ENCODE measurements around the gene RHEX.
"Not testable (repeated sequence)": the region's sequence is repeated elsewhere in the genome, so short reads cannot be mapped to it uniquely, and the experiment has no call there.

RHEX gene

GRCh38 chr1:206052919-206053610 lies at the start of gene RHEX:
TSS of gene RHEX (plus strand) at chr1:206053173. CDS start at chr1:206097829, 44,656 bp downstream.
- not testable (repeated sequence) for DNase-seq (ENCODE audit: extremely low read depth in 1 of 2, low read depth in 1 of 2)

GRCh38 chr1:206003854-206004800 lies 48.8 kb upstream of the RHEX start:
- no peak for DNase-seq (ENCODE audit: extremely low read depth in 1 of 2, low read depth in 1 of 2)

- no peak for DNase-seq (ENCODE audit: extremely low read depth in 1 of 2, low read depth in 1 of 2)
These were observed 48.1 kb upstream of the RHEX start for GRCh38 chr1:206004826-206005225.

- DNase-seq (ENCODE audit: extremely low read depth in 1 of 2, low read depth in 1 of 2): no peak
These were observed 47.7 kb upstream of the RHEX start for GRCh38 chr1:206005234-206005633.

- no peak for DNase-seq (ENCODE audit: extremely low read depth in 1 of 2, low read depth in 1 of 2)
These were observed 47.2 kb upstream of the RHEX start for GRCh38 chr1:206005778-206006180.

- no peak for DNase-seq (ENCODE audit: extremely low read depth in 1 of 2, low read depth in 1 of 2)
These were observed 46.0 kb upstream of the RHEX start for GRCh38 chr1:206006946-206007345.

- DNase-seq (ENCODE audit: extremely low read depth in 1 of 2, low read depth in 1 of 2): no peak
These were observed 42.9 kb upstream of the RHEX start for GRCh38 chr1:206010060-206010459.

- no peak for DNase-seq (ENCODE audit: extremely low read depth in 1 of 2, low read depth in 1 of 2)
These were observed 41.9 kb upstream of the RHEX start for GRCh38 chr1:206011057-206011456.

- peak in 1 of 2 donors; percentile 6 for DNase-seq (ENCODE audit: extremely low read depth in 1 of 2, low read depth in 1 of 2)
These were observed 40.7 kb upstream of the RHEX start for GRCh38 chr1:206012086-206012859.

GRCh38 chr1:206013026-206013795 lies 39.8 kb upstream of the RHEX start:
- no peak for DNase-seq (ENCODE audit: extremely low read depth in 1 of 2, low read depth in 1 of 2)

GRCh38 chr1:206014601-206015000 lies 38.4 kb upstream of the RHEX start:
- DNase-seq (ENCODE audit: extremely low read depth in 1 of 2, low read depth in 1 of 2): no peak

GRCh38 chr1:206015071-206015470 lies 37.9 kb upstream of the RHEX start:
- no peak for DNase-seq (ENCODE audit: extremely low read depth in 1 of 2, low read depth in 1 of 2)

GRCh38 chr1:206020393-206021007 lies 32.5 kb upstream of the RHEX start:
- DNase-seq (ENCODE audit: extremely low read depth in 1 of 2, low read depth in 1 of 2): no peak

GRCh38 chr1:206021008-206021625 lies 31.9 kb upstream of the RHEX start:
- no peak for DNase-seq (ENCODE audit: extremely low read depth in 1 of 2, low read depth in 1 of 2)

GRCh38 chr1:206021626-206022365 lies 31.2 kb upstream of the RHEX start:
- no peak for DNase-seq (ENCODE audit: extremely low read depth in 1 of 2, low read depth in 1 of 2)

- DNase-seq (ENCODE audit: extremely low read depth in 1 of 2, low read depth in 1 of 2): no peak
These were observed 30.2 kb upstream of the RHEX start for GRCh38 chr1:206022766-206023165.

GRCh38 chr1:206023695-206024094 lies 29.3 kb upstream of the RHEX start, which contains the start of gene CTSE:
TSS of gene CTSE (minus strand) at chr1:206023895. CDS start at chr1:206023791, 104 bp downstream.
- DNase-seq (ENCODE audit: extremely low read depth in 1 of 2, low read depth in 1 of 2): no peak

GRCh38 chr1:206025283-206025820 lies 27.6 kb upstream of the RHEX start:
- DNase-seq (ENCODE audit: extremely low read depth in 1 of 2, low read depth in 1 of 2): no peak

Measured in activated CD8-positive, alpha-beta memory T cell treated with anti-CD3 and anti-CD28 coated beads for 1 hour (primary cell).